Measurements from ENCODE around the gene TREM1. TPM values are rescaled to one million over a fixed set of nuclear protein-coding genes. Genes with fewer than 3 reads are reported as not detected.

TREM1 gene
- not detected for polyA plus RNA-seq (ENCODE audit: insufficient read length)
- long read RNA-seq, donor 1 = 0 reads
- long read RNA-seq, donor 2 = 0 reads
- long read RNA-seq, donor 3 = 0 reads
- long read RNA-seq, donor 4 = 0 reads
- long read RNA-seq, donor 5 = 0 reads
- long read RNA-seq, donor 6 = 0 reads
- long read RNA-seq, donor 7 = 0 reads
- long read RNA-seq, donor 8 = 0 reads

- no peak for DNase-seq
These were observed at the start of gene TREM1 for GRCh38 chr6:41286544-41287346. Gene TREM1, minus strand, starts transcription at chr6:41286682. Its CDS starts 27 bp downstream, at chr6:41286655.

GRCh38 chr6:41335943-41336342, 49.5 kb upstream of the TREM1 start:
- no peak for DNase-seq

- DNase-seq = no peak
These were observed 48.8 kb upstream of the TREM1 start, which contains the start of gene NCR2 for GRCh38 chr6:41335296-41335695. Gene NCR2, plus strand, starts transcription at chr6:41335608. Its CDS starts 269 bp downstream, at chr6:41335877.

- DNase-seq = no peak
These were observed 48.1 kb upstream of the TREM1 start for GRCh38 chr6:41334482-41335040.

GRCh38 chr6:41332842-41333736, 46.6 kb upstream of the TREM1 start:
- DNase-seq = no peak

- DNase-seq = no peak
These were observed 45.8 kb upstream of the TREM1 start for GRCh38 chr6:41332241-41332640.

GRCh38 chr6:41331401-41332150, 45.1 kb upstream of the TREM1 start:
- no peak for DNase-seq

- no peak for DNase-seq
These were observed 40.7 kb upstream of the TREM1 start for GRCh38 chr6:41327177-41327576.

GRCh38 chr6:41326092-41326491, 39.6 kb upstream of the TREM1 start:
- no peak for DNase-seq

GRCh38 chr6:41325446-41326066, 39.1 kb upstream of the TREM1 start:
- no peak for DNase-seq

GRCh38 chr6:41321183-41321582, 34.7 kb upstream of the TREM1 start:
- no peak for DNase-seq

- peak; percentile 66 for DNase-seq
These were observed 32.4 kb upstream of the TREM1 start for GRCh38 chr6:41318654-41319565.

GRCh38 chr6:41318261-41318653, 31.8 kb upstream of the TREM1 start:
- DNase-seq = peak; percentile 26

GRCh38 chr6:41315943-41316620, 29.6 kb upstream of the TREM1 start:
- no peak for DNase-seq

GRCh38 chr6:41315203-41315602, 28.7 kb upstream of the TREM1 start:
- DNase-seq = no peak

GRCh38 chr6:41306187-41306854, 19.8 kb upstream of the TREM1 start:
- peak; percentile 68 for DNase-seq

- DNase-seq = no peak
These were observed 16.2 kb upstream of the TREM1 start for GRCh38 chr6:41302638-41303037.

GRCh38 chr6:41298785-41299502, 12.5 kb upstream of the TREM1 start:
- no peak for DNase-seq

Data from left kidney (tissue), 8 donors.